HG03064 (cell line): ENCODE measurements around the gene MPP1.
A peak's percentile ranks its signal among the peaks of the same experiment; 100 is the strongest.
"Not testable (repeated sequence)": the region's sequence is repeated elsewhere in the genome, so short reads cannot be mapped to it uniquely, and the experiment has no call there.

Experiments
- ATAC-seq: cut with Tn5 transposase; IDR thresholded peaks from one replicate; pipeline ENCODE4 v1.9.1; 2021; ENCODE audit warnings: low read depth; ENCODE audit not compliant: unreplicated experiment

Gene MPP1

DNA sequence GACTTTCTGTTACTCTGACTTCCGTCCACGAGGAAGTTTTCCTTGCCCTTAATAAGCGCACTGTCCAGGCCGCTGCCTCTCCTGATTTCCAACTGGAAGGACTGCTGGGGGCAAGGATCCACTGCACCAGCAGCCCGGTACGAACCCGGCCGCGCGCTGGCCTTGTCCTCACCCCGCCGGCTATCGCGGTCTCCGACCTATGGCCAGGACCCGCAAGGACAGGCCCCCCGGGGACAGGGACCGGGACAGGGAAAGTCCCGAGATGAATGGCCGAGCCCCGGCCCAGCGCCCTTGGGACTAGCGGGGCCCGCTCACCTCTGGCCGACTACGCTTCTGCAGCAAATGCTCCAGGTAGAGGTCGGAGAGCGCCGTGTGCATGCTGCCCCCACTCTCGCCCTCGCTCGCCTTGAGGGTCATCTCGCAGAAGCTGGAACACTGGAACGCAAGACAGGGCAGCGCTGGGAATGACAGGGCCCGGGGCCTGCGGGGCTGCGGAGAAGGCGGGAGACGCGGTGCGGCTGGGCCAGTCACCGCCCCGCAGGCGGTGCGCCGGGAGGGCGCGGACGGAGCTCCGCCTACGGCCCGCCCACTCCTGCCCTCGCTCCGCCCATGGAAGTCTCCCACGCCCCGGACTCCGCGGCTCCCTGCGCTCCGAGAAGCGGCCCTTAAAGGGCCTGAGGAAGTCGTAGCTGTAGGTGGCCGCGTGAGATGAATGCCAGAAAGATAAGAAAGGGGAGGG lies at the start of gene MPP1:
TSS of gene MPP1 (minus strand) at position 529 of the 739 bp plus-strand sequence. CDS start at position 417, 112 bp downstream.
- ATAC-seq = peak; percentile 90

DNA sequence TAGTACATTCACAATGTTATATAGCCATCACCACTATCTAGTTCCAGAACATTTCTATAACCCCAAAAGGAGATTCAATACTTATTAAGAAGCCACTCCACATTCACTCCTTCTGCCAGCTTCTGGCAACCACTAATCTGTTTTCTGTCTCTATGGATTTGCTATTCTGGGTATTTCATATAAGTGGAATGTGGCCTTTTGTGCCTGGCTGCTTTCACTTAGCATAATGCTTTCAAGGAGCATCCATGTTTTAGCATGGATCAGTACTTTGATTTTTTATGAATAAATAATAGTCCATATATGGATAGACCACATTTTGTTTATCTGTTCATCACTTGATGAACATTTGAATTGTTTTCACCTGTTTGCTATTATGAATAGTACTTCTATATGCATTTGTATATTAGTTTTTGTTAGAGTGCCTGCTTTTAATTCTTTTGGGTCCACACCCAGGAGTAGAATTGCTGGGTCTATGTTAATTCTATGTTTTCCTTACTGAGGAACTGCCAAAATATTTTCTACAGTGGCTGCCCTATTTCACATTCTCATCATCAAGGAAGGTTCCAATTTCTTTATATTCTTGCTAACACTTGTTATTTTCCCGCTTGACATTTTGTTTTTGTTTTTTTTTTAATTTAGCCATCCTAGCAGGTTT lies 45.8 kb upstream of the MPP1 start:
- ATAC-seq = no peak

DNA sequence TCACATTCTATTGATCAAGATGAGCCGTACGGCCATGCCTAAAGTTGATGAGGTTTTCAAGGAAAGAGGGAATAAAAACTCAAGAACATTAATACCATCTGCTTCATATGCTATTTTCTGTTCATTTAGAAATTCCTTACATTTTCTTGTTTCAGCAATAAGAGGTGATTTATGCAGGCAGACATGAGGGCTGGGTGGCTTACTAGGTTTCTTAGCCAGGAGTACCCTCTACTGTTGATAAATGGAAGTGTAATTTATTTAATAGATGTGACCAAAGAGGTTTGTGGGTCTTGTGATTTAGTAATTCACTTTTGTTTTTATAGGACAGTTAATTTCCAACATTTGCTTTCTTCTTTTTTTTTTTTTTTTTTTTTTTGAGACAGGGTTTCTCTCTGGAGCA lies 35.6 kb upstream of the MPP1 start:
- no peak for ATAC-seq

DNA sequence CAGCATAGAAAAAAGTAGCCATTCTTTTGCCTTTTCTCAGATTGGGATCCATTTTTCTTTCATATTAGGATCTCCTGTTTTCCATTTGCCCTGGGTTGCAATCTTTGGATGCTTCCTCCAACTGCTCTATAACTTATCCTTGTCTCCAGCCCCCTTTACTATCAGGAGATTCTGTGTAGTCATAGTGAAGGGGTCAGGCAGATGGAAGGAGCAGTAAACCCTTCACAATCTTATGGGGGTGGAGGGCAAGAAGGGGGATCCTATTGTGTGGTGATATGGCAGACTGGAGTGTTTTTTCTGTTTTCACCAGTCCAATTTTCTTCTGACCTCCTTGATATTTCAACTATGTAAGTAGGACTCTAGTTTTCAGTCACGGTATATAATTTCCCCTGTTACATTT lies 30.9 kb upstream of the MPP1 start:
- ATAC-seq = no peak

DNA sequence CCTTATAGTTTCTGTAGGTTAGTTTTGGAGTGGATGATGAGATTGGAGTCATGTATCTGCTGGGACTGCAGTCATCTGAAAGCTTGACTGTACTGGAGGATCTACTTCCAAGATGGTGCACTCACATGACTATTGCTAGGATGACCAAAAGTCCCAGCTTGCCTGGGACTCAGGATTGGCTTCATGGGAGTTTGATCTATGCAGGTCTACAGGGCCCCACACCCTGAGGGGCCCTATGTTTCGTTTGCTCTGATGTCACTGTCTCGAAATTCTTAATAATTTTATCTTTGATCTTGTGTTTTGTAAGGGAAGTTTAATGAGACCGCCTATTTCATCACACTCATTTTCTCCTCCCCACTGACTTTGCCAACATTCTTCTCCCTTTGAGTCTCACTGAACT lies 29.3 kb upstream of the MPP1 start, which contains the start of gene SMIM9:
TSS of gene SMIM9 (minus strand) at position 101 of the 400 bp plus-strand sequence. CDS start 3,806 bp downstream, outside the sequence.
- no peak for ATAC-seq

DNA sequence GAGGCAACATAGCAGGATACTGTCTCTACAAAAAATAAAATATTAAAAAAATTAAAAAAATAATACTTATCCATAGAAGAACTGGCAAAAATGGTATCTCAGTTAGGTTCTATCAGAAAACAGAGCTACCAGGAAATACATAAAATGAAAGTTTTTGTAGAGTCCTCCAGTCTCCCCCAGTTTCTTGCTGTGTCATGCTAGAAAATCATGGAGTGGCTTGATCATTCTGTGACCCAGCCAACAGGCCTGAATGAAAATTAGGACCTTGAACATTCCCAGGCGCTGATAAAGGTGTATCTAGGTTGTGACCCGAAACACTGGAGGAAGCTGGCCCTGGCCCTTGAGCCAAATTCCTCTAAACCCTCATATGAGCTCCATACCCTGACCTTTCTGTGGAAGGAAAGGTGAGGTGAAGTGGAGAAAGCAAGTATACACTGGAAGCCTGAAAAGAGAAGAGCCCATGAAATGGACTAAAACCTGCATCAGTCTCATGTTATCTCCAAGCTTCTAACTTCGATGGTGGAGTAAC lies 28.5 kb upstream of the MPP1 start:
- no peak for ATAC-seq

DNA sequence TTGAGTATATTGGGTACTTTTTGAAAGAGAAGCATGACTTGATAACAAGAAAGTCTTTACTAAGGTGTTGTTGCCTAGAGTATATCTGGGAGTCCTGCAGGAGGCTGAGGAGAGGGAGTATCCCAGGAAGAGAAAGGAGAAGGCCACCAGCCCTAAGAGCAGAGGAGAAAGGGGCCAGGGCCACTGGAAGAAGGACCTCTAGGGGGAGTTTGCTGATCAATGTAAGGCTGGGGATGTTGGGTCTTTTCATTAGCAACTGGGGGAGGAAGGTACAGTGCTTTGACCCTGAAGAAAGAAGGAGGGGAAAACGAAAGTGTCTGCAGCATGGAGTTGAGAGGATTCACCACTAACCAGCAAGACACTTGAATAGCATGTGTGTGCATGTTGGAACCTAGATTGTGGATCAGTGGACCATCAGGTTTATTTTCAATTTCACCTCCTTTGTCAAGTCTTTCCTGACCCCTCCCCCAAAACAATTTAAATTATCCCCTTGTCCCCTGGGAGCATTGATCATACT lies 24.7 kb upstream of the MPP1 start:
- ATAC-seq = no peak

DNA sequence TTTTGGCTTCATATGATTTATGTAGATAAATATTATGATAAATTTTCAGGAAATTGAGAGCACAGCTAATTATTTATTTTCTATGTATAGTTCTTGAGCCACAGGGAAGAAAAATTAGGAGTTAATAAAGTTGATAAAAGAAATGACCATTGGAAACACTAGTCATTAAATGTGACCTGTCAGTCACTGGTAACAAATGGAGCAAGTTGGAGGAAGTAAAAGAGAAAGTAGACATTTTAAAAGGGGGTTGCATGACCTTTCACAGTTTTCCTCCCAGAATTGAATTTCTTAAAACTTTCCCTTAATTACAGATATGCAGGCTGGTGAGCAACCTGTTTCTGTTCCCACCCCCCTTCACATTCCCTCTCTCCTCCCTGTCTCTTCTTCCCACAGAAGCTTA lies 23.8 kb upstream of the MPP1 start:
- no peak for ATAC-seq

DNA sequence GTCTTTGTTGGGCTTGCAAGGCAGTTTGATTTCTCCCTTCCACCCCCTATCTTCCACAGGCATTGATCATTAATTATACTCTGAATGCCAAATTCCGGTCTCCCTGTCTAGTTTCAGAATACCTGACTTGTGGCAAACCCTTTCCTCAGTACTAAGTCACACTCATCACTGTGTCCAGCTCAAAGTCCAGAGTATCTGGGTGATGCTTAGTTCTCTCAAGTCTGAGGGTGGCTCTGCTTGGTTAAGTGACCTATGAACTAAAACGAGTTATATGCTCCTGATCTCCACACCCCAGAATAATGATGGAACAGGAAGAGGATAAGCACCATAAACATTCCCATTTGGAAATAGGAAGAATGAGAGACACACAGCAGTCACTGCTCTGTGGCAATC lies 22.7 kb upstream of the MPP1 start:
- ATAC-seq = no peak

DNA sequence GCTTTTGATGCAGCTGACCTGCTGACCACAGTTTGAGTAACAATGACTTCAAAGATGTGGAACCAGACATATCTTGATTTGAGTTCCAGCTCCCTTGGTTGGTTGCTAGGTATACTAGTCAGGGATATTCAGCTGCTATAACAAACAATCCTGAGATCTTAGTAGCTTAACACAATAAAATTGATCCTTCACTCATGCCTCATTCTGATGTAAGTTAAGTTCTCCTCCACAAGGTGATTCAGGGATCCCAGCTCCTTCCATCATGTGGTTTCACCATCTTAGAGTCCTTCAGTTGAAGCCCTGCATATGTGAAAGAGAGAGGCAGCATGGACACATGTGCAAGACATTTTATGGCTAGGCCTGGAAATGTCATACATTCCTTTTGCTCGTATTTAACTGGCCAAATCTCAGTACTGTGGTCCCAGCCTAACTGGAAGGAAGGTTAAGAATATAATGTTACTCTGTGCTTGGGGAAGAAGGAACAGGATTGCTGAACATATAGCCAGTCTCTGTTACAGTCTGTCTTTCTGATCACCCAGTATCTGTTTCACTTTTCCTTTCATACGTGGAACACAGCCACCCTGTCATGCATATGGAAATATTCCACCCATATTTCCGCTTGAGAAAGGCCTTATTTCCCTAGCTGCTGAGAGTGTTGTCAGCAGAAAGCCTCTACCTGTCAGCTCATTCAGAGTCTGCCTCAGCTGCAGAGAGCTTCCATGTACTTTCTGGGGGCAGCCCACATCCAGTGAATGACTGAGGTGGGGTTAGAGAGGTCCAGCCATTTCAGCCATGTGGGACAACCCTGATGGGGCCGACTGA lies 22.1 kb upstream of the MPP1 start:
- ATAC-seq = peak; percentile 81

DNA sequence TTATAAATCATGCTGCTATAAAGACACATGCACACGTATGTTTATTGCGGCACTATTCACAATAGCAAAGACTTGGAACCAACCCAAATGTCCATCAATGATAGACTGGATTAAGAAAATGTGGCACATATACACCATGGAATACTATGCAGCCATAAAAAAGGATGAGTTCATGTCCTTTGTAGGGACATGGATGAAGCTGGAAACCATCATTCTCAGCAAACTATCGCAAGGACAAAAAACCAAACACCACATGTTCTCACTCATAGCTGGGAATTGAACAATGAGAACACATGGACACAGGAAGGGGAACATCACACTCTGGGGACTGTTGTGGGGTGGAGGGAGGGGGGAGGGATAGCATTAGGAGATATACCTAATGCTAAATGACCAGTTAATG lies 20.3 kb upstream of the MPP1 start:
- ATAC-seq = not testable (repeated sequence)

DNA sequence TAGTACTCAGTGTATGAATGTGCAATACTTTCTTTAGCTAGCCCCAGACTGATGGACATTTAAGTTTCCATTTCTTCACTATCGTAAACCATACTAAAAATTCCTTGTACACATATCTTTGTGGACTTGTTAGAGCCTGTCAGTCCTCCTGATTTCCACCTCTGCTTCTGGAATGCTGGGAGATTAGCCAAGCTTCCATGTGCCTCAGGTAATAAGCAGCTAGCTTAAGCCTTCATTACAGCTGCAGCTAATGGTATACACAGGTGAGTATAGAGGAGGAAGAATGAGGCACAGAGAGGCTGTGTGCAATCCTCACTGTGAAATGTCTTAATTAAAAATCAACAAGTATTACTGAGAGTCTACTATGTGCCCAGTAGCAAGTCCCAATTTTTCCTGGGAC lies 19.4 kb upstream of the MPP1 start:
- ATAC-seq = no peak

DNA sequence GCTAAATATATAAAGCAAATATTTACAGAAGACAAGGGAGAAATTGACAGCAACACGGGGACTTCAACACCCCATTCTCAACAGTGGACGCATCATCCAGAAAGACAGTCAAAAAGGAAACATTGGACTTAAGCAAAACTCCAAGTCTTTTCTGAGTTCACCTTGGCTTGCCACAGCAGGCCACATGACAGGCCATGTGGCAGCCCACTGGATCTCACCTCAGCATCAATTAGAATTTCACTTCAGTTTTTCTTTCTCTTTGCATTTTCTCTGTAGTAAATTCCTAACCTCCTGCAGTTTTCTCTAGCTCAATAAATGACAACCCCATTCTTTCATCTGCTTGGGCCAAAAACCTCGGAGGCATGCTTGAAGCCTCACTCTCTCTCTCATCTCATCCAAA lies 16.7 kb upstream of the MPP1 start:
- ATAC-seq = no peak

DNA sequence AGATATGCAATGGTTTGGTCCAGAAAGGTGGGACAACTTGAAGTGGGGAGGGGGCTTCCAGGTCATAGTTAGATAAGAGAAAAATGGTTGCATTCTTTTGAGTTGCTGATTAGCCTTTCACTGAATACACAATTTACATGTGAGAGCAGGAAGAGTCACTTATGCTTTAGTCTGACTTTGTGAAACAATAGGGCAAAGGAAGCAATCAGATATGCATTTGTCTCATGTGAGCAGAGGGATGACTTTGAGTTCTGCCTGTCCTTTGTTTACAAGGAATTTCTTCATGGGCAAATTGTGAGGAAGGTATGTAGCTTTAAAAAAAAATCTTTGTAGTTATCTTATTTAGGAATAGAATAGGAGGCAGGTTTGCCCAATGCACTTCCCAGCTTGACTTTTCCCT lies 16.2 kb upstream of the MPP1 start:
- ATAC-seq = no peak

DNA sequence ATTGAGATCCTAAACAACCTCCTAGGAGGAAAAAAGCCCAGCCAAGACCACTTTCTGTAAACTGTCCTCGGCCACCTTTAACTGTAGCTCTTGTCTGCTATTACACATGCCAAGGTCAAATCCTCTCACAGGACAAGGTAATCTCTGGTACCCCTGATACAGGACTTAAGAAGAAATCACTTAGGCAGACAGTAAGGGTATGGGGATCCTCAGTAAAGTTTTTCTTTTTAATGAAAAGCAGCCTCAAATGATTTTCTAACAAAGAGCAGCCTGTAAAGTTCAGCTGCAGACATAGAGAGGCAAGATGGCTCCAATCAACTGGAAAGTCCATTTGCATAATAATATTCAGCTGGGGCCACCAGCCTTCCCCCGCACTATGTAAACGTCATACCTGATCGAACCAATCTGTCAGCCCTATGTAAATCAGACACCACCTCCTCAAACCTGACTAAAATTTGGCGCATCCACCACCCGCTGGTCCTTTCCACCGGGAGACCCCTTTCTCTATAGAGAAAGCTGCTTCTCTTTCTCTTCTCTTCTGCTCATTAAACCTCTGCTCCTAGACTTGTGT lies 14.6 kb upstream of the MPP1 start:
- no peak for ATAC-seq

DNA sequence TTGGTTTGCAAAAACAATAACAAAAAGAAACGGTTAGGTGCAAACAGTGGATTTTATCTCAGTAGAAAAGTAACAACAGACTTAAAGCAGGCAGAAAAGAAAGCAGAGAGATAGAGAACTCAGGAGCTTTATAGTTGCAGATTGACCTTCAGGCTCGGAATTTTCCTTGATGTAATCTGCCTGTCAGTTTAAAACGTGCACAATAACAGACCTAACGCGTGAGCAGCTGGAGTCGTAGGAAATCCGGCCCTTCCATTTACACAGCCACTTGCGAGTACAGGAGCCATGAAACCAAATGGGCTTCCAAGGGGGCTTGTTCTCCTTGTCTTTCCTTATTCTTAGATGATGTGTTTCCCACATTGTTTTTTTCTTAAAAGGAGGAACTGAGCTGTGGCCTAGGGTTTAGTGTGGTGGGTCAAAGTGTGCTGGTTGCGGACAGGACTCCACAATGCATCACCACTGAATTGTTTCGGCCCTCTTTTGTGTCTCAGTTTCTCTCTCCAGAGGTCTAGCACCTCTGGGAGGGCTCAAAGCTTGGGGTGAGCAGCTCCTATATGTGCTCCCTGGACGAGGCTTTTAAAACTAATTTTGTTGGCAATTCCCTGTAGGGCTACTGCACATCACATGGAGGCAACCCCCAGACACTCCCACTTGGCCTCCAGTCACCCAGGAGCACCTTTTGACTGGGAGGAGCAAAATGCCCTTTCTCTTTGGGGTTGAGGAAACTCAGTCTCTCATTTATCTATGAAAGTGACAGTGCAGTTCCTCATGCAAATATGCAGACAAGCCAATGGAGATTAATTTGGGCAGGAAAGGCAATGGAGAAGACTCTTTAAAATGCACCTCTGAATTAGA lies 13.9 kb upstream of the MPP1 start:
- no peak for ATAC-seq

DNA sequence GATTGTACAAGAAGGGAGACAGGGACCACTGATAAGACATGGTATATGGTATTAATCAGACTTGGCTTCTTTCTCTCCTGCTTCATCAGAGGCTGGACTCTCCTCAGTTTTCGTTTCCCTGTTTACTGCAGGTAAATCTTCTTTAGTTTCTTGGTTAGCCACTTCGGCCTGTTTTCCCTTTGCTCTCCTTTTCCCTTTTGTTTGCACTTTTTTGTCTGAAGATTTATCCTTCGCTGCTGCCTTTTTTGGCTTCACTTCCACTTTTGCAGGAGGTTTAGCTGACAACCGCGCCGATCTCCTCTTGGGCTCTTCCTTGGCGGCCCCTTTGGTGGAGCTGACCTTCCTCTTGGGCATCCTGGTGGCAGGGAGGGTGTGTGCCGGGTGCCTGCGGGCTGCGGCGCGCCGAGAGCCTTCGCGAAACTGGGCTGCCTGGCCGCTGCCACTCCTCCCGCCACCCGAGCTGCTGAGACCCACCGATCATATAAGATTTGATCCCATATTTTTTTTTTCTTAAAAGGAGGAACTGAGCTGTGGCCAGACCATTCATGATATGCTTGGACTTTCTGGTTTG lies 11.8 kb upstream of the MPP1 start:
- not testable (repeated sequence) for ATAC-seq

DNA sequence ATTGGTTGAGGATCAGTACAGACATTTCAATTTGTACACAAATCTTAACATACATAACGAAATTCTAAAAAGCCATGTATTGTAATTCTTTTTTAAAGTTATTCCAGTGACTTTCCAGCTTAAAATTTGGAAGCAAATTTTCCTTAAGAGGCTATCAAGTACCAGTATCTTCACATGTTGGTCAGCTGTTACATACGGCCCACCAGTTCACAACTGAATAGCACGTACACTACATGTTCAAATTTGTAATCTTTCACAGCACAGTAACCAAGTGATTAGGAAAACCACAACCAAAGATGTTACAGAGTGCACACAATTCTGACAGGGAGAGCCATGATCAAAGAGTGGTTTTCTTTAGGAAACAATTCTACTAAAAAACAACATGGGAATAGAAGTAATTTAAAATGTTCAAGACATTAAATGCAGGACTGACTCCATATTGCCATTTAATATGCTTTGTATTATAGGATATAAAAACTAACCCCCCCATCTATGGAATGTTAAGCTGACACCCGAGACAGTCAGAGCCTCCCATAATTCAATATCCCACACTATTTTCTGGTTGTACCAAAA lies 11.1 kb upstream of the MPP1 start:
- ATAC-seq = not testable (repeated sequence)

DNA sequence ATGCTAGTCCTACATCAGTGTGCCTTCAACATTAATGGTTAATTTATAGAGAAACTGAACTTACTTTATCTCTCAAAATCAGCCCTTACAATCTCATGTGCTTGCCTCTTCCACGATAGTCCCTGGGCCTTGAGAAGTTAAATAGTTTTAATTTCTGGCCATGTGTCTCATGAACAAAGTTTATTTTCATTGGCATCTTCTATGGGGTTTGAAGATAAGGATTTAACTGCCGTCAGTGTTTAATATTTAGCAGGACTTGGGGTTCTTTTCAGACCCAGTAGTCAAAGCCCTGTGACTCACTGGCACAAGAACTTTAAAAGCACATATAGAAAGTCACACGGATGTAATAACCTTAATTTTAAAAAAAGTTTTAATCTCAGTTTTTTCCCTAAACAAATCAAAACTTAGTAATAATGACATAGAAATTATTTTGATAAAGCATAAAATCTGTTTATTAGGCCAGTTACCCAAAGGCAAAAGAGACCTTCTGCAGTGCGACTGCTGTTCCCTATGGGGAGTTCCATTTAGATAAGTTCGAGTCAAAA lies 10.1 kb upstream of the MPP1 start:
- no peak for ATAC-seq
